Measurements from ENCODE around the gene SULF2.

SULF2 gene

GRCh38 chr20:47762699-47763268, 22.5 kb downstream of the SULF2 start:
- DNase-seq (ENCODE audit: low read depth): no peak

GRCh38 chr20:47761482-47762047, 23.7 kb downstream of the SULF2 start:
- DNase-seq (ENCODE audit: low read depth): no peak

- no peak for DNase-seq (ENCODE audit: low read depth)
These were observed 24.4 kb downstream of the SULF2 start for GRCh38 chr20:47760686-47761481.

DNA sequence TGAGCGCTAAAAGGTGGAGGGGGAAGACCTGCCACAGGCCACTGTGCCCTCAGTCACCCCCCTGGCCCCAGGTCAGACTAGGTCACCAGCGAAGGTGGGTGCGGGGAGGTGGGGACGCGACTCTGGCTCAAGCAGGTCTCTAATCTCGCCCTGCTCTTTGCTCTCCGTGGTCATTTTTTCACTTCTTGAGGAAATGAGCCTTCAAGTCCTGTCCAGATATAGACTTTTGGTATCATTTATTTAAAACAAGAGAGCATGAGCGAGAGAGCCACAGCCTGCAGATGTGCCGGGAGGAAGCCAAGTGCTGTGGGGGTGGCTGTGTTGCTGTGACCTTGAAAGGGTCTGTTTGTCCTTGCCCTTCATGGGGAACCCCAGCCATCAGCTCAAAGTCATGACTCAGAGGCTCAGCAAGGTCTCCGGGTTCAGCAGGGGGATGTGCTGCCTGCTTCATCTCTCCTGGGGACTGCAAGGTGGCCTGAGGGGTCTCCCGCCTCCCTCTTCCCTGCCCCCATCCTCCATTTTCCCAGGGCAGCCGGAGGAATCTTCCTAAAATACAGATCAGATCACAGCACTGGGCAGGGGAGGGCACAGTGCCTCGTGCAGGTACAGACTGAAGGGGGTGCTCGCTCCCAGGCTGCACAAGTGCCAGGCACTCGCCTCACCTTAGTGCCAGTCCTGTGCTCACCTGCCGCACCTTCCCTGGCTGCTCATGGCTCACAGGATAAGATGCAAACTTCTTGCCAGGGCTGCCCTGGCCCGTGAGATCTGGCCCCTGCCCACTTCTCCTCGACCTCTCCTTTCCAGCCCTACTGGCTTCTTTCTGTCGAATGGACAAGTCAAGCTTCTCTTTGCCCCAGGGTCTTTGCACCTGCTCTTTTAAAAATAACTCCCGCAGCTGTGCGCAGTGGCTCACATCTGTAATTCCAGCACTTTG, 26.5 kb downstream of the SULF2 start:
- DNase-seq (ENCODE audit: low read depth): no peak

DNA sequence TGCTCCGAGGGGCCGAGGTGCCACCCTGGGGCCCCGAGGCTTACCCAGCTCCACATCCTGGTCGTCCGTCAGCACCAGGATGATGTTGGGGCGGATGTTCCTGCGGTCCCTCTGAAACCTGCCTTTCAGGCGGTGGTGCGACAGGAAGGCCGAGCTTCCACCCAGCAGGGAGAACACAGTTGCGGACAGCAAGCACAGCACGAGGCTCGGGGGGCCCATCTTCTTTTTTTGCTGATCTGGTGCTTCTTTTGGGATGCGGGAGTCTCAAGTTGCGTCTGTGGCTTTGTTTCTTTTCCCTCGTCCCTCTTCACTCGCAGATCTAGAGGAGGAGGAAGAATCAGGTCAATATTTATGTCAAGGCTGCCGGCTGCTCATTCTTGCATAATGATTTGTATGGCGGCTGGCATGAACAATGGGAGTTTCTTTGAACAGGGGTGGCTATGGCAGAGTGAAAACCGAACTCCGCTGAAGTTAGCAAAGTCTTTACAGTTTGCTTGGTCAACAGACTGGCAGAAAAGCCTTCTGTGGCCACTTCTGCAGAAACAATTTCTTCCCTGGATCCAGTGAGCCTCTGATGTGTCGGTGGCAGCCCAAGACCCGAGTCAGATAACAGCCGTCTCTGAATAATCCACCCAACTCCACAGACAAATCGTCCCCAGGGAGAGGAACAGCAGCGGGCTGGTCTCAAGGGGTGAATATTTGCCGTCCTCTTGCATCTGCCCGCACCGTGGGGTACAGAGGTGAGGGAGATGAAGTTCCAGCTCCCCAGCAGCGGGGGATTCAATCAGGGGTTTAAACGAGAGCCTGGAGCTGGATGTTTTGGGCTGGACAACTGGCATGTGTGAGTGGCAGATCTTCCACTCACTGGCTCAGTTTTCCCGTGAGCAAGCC, 27.9 kb downstream of the SULF2 start:
- DNase-seq (ENCODE audit: low read depth): no peak

GRCh38 chr20:47754946-47755652, 30.2 kb downstream of the SULF2 start:
- DNase-seq (ENCODE audit: low read depth): no peak

DNA sequence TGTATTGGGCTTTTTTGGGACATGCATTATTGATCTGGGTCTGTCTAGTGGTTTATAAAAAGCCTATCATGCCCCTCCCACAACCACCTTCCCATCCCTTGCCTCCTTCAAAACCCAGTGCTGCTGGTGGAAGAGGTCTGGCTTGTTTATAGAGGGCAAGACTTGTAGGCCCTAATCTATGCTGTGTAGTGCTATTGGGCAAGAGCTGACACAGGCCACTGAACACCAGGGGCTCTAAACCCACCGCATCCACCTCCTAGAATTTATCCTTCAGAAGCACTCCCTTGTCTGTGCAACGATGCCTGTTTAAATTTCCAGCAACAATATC, 30.9 kb downstream of the SULF2 start:
- DNase-seq (ENCODE audit: low read depth): no peak

GRCh38 chr20:47753576-47754387, 31.5 kb downstream of the SULF2 start:
- no peak for DNase-seq (ENCODE audit: low read depth)

GRCh38 chr20:47751449-47751848, 33.8 kb downstream of the SULF2 start:
- DNase-seq (ENCODE audit: low read depth): no peak

DNA sequence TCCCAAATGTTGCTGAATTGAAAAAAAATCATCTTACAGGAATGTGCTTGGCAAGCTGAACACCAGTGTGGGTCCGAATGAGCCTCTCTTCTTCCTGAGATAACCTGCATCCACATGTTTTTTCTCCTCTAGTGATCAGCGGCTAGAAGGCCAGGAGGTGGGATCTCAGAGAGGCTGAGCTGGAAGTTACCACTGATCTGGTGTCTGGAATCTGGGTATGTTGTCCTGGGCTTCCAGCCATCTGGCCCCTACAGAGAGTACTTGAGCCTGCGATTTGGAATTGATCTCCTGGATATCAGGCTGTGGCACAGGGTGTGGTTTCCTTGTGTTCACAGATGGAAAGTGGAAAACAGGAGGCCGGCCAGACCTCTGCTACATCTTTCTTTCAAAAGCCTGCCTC, 35.9 kb downstream of the SULF2 start:
- DNase-seq (ENCODE audit: low read depth): no peak

DNA sequence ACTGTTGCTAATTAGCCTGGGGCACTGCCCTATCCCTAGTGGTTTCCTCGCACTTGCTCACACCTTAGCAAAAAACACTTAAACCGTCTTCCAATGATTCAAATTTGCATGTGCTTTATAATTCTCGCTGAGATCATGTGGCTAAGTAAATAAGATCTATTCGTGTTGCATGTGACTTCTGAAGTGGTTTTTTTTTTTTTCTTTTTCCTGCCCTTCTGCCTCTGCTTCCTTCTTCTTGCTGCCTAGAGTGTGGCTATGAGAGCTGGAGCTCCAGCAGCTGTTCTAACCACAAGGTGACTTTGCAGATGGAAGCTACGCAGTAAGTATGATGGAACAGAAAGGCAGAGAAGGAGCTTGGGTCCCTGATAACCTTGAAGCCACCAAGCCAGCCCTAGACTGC, 36.5 kb downstream of the SULF2 start:
- no peak for DNase-seq (ENCODE audit: low read depth)

DNA sequence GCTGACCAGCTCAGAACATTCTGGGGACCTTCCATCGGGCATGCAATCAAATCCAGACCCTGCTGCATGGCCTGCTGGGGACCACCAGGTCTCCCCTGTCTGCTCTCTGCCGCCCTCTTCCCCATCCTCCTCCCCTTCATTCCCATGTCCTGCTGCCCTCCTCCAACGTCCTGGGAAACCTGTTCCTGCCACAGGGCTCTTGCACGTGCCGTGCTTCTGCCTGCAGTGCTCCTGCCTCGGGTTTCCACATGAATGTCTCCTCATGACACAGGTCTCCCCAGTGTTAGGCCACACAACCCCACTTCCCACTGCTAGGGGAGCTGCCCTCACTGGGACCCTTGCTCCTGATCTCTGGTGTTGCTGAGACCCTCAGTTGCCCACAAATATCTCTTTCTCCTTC, 37.2 kb downstream of the SULF2 start:
- no peak for DNase-seq (ENCODE audit: low read depth)

DNA sequence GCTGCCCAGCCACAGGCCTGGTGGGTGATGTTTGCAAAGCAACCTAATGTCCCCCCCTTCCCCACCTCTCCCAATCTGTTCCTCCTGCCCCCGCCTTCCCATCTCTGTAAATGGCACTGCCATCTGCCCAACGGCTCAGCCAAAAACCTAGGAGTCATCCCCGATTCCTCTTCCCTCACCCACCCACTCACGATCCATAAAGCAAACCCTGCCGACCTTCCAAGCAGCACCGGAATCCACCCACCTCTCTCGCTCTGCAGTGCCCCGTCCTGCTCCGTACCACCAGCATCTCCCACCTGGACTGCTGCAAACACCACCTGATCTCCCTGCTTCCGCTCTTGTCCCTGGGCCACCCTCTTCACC, 37.6 kb downstream of the SULF2 start:
- DNase-seq (ENCODE audit: low read depth): no peak

DNA sequence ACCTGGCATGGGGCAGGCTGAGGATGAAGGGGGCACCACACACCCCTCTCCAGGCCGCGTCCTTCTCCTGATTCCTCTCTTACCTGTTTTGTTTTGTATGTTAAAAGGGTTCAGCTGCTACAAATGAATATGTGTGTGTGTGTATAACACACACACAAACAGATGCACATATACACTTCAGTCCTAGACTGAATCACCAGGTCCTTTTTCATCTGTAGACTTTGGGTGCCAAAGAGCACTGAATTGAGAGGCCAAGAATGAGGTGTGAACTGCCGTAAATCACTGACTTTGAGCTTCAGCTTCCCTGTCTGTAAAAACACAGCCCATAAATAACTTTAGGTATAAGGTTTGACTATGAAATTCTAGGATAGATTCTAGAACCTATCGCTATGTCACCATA, 40.5 kb downstream of the SULF2 start:
- no peak for DNase-seq (ENCODE audit: low read depth)

GRCh38 chr20:47743671-47744070, 41.6 kb downstream of the SULF2 start:
- no peak for DNase-seq (ENCODE audit: low read depth)

GRCh38 chr20:47741669-47742608, 43.3 kb downstream of the SULF2 start:
- DNase-seq (ENCODE audit: low read depth): no peak

DNA sequence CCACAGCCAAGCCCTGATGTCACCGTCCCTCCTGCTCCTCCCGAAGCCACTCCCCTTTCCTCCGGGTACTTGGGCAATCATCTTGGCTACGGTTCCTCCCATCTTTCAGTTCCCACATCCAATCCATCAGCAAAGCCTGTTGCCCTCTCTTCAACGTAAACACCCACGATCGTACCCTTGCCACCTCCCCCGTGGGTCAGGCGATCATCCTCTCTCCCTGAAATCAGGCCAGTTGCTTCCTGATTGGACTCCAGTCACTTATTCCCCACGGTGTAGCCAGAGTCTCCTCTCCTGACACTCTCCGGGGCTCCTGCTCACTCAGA, 44.5 kb downstream of the SULF2 start:
- DNase-seq (ENCODE audit: low read depth): no peak

DNA sequence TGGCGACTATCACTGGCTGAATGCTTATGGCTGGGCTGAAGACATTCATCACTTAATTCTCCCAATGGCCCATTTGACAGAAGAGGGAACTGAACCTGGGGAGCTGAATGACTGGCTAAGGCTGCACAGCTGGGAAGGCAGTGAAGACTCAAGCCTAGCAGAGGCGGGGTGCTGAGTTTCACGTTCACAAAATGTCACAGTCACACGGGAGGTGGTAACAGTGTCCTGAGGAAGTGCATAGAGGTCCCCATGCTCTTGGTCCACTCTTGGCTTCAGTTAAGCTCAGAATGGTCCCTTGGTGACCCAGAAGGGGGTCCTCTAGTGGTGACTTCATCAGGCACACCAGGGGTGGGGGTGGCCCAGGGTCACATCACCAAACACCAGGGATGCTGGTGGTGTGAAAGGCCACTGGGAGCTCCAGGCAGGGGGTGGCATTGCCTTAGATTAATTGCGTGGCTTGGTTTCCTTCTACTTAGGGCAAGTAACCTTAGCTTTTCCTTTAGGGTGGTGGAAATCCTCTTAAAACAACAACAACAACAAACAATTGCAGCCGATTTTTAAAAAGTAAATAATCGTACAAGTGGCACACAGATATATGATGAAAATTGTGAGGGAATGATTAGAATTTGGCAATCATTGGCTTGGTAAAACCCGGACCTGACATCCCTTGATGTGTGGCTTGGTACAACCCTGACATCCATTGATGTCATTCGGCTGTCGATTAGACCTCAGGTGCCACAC, 45.0 kb downstream of the SULF2 start:
- no peak for DNase-seq (ENCODE audit: low read depth)
